NCI-H1436 (cell line): ENCODE measurements around the gene TAS2R39.
"Not testable (repeated sequence)": the region's sequence is repeated elsewhere in the genome, so short reads cannot be mapped to it uniquely, and the experiment has no call there.

Experiments used
- DNase-seq: peaks from one replicate; lab custom pipeline; 2025; lab: John Stamatoyannopoulos, UW

Gene TAS2R39

DNA sequence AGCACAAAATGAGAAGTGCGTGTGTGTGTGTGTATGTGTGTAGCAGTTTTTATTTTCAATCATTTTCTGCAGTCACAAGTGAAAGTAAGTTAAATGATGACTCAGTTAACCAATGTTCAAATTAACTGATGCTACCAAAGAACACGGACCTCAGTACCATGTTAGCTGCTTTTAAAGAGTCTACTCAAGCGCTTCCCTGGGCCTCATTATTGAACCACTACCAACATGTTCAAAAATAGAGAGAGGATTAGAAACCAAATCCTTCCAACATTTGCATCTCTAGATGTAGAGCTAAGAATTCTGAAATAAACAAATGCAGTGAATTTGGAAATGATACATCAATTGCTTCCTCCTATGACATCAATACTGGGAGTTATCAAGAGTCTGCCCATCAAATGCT, at the start of gene TAS2R39:
Gene TAS2R39, plus strand, starts transcription at position 396 of the 400 bp plus-strand sequence. Its CDS starts 0 bp downstream, at position 396.
- DNase-seq = no peak

DNA sequence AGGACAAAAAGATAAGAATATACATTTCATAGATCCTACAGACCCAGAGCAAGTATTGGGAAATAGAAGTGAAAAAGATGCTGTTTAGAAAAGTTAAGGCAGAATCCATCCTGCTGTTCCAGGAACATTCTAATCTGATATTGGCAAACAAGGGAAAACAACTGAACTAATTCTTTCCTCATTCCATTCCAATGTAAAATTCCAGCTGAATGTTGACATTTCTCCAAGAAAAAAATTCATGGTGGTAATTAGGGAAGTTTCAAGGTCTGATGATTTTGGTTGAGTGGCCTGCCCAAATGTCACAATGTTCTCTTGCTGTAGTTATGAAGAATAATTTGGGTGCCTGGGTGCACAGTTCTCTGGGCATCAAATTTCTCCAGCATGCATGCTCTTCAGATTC, 36.1 kb upstream of the TAS2R39 start:
- DNase-seq = no peak

- DNase-seq = no peak
Measured at GRCh38 chr7:143148050-143148449, 35.2 kb upstream of the TAS2R39 start.

DNA sequence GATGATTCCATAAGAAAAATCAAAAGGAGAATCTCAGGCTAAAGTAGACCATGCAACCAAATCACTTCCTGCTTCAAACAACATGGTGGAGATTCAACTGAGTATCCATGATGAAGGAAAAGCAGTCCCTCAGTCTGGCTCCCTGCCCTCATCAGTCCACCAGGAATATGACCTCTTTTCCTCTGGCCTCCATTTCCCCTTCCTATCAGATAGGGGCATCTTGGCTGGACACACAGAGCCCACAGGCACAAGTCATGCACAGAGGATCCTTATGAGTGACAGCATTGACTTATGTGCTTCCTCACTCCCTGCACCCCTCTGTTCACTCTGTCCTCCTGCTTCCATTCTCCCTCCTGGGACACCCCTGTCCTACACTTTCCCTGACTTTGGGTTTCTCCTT, 34.6 kb upstream of the TAS2R39 start:
- DNase-seq = no peak

- DNase-seq = not testable (repeated sequence)
Measured at GRCh38 chr7:143150696-143151095, 32.5 kb upstream of the TAS2R39 start.

- DNase-seq = not testable (repeated sequence)
Measured at GRCh38 chr7:143158617-143159016, 24.6 kb upstream of the TAS2R39 start.

- no peak for DNase-seq
Measured at GRCh38 chr7:143171697-143172096, 11.5 kb upstream of the TAS2R39 start.

- no peak for DNase-seq
Measured at GRCh38 chr7:143172354-143172753, 10.9 kb upstream of the TAS2R39 start.

GRCh38 chr7:143176128-143176527, 7.1 kb upstream of the TAS2R39 start:
- no peak for DNase-seq

- DNase-seq = no peak
Measured at GRCh38 chr7:143177374-143178119, 5.7 kb upstream of the TAS2R39 start.

DNA sequence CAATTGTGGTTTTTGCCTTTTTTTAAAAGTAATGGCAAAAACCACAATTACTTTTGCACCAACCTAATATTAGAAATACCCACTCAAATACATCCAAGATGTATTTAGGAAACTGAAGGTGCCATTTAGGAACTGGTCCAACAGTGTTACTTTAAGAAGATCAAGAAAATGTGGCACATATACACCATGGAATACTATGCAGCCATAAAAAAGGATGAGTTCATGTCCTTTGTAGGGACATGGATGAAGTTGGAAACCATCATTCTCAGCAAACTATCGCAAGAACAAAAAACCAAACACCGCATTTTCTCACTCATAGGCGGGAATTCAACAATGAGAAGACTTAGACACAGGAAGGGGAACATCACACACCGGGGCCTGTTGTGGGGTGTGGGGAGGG, 2.4 kb upstream of the TAS2R39 start:
- DNase-seq = not testable (repeated sequence)

DNA sequence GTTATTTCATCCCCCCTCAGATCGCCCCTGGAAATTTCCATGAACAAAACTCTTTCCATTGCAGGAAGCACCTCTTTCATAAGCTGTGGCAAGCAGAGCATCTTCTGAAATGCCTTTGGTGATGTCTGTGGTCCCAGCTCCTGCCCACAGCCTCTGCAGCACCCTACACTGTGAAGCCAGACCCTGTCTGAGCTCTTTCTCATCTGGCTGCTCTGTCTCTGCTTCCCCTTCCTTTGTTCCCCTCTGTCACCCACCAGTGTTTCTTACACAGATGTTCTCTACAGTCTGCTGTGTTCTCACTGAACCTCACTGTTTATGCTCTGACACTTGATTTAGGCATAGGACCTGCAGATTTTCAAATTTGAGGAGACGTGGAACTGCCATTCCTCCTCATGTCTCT, 1.9 kb upstream of the TAS2R39 start:
- DNase-seq = no peak

GRCh38 chr7:143185551-143185950, 2.3 kb downstream of the TAS2R39 start:
- no peak for DNase-seq

GRCh38 chr7:143188994-143189393, 5.8 kb downstream of the TAS2R39 start:
- no peak for DNase-seq

DNA sequence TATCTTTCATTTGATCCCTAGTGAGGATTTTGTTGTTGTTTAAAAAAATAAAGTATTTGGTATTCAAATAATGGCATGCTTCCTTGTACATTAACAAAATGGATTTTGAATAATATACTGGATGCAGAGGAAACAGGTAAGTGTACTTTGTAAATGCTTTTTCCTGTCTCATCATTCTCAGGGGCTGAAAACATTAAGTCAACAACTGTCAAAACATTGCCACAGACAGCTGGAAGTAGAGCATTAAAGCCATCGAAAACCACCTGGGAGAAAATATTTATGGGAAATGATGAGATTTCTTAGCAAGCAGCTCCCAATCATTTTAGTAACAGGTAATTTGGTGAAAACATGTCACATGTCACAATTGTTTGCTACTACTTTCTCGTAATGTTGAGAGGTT, 10.7 kb downstream of the TAS2R39 start:
- no peak for DNase-seq

GRCh38 chr7:143199040-143199439, 15.8 kb downstream of the TAS2R39 start:
- DNase-seq = no peak

- no peak for DNase-seq
Measured at GRCh38 chr7:143202161-143202560, 18.9 kb downstream of the TAS2R39 start.

GRCh38 chr7:143203386-143203785, 20.2 kb downstream of the TAS2R39 start:
- DNase-seq = no peak

DNA sequence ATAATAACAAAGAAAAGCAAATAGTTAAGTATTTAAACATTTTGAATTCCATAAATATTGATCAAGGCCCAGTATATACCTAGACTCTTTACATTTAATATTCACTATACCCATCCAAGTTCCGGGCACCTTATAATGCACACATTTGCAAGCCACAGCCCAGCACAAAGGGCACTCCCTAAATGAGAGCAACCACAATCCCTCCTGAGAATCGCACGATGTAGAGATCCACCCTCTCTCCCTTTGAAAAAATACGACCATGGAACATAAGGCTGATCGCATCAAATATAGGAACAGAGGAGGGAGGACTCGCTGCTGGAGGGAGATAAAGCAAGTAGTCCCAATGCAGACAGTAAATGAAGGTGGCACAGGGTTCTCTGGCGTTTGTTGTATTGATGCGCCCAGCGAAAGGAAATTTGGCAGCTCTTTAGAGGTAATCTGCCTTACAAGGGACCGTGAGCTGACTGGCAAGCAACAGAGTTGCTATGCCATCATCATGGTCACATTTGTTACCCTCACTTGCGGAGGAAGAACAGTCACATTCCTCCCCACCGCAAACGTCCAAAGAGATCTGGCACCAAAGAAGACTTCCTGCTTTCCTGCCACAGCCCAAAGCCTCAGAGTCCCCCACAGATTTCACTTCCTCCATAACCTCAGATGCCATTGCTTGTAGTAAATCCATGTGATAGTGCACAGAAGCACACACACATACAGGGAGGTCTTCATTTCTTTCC, 22.5 kb downstream of the TAS2R39 start:
- DNase-seq = no peak

DNA sequence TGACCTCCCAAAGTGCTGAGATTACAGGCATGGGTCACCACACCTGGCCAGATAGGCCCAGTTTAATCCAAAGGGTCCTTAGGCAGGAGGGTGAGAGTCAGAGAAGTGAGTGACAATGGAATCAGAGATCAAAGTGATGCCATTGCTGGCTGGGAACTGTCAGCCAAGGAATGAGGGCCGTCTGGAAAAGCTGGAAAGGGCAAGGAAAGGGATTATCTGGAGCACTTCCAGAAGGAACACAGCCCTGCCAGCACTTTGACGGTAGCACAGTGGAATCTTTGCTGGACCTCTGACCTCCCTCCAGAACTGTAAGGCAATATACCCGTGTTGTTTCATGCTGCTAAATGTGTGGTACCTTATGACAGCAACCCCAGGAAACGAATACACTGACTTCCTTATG, 27.3 kb downstream of the TAS2R39 start:
- no peak for DNase-seq

DNA sequence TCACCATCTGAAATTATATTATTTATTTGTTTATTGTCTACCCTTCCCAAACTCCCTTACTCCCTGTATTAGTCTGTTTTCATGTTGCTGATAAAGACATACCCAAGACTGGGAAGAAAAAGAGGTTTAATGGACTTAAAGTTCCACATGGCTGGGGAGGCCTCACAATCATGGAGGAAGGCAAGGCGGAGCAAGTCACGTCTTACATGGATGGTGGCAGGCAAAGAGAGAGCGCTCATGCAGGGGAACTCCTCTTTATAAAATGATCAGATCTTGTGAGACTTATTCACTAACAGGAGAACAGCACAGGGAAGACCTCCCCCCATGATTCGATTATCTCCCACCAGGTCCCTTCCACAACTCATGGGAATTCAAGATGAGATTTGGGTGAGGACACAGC, 30.3 kb downstream of the TAS2R39 start:
- not testable (repeated sequence) for DNase-seq

DNA sequence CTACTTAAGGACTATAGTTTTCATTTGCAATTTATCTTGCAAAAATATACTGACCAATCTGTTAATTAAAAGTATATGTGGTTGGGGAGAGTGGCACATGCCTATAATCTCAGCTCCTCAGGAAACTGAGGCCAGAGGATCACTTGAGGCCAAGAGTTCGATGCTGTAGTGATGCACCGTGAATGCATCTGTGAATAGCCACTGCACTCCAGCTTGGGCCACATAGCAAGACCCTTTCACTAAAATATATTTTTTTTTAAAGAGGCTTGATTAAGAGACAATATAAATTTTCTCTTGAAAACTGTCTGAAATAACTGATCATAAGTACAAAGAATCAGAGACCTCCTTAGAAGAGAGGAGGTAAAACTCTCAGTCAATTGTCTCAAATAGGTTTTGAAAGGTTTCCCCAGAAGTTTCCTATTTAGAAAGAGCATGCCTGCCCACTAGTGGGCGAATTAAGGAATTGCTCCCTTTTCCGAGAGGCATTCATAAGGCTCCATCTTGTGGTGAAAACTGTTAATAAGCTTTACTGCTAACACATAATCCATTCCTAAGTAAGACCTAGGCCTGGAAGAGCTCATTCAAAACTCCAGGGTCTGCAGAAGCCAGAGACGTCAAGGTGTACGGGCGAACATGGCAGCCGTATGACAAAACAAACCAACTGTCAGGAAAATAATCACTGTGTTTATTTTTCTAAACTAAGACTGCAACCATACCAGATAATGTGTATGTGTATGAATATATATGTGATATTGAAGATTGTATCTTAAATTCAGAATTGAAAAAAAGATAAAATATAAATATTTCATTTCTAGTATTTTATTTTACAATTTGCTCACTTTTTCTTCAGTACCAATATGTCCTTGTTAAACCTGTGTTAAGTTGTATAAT, 31.8 kb downstream of the TAS2R39 start:
- DNase-seq = peak; percentile 68
